Mammary epithelial cell (primary cell): ENCODE results near the gene TAOK1.

Experiments
- EZH2 ChIP-seq: IDR thresholded peaks from 2 replicates; pipeline ENCODE4 v1.6.1; 2012; ENCODE audit warnings: low read length, inconsistent platforms, borderline replicate concordance
- TF ChIP-seq, protein P1 (sequence below), 2 donors: IDR thresholded peaks in 1 of 2; conservative IDR thresholded peaks in 1 of 2; 2 replicates each; pipeline ENCODE4 v1.5.1; 2011 to 2012; ENCODE audit warnings: inconsistent platforms in 2 of 2, low read length in 2 of 2, mild to moderate bottlenecking in 2 of 2, control low read depth in 1 of 2, low read depth in 1 of 2; ENCODE audit not compliant: insufficient read depth in 1 of 2; ENCODE audit errors: extremely low read depth in 1 of 2

DNA sequence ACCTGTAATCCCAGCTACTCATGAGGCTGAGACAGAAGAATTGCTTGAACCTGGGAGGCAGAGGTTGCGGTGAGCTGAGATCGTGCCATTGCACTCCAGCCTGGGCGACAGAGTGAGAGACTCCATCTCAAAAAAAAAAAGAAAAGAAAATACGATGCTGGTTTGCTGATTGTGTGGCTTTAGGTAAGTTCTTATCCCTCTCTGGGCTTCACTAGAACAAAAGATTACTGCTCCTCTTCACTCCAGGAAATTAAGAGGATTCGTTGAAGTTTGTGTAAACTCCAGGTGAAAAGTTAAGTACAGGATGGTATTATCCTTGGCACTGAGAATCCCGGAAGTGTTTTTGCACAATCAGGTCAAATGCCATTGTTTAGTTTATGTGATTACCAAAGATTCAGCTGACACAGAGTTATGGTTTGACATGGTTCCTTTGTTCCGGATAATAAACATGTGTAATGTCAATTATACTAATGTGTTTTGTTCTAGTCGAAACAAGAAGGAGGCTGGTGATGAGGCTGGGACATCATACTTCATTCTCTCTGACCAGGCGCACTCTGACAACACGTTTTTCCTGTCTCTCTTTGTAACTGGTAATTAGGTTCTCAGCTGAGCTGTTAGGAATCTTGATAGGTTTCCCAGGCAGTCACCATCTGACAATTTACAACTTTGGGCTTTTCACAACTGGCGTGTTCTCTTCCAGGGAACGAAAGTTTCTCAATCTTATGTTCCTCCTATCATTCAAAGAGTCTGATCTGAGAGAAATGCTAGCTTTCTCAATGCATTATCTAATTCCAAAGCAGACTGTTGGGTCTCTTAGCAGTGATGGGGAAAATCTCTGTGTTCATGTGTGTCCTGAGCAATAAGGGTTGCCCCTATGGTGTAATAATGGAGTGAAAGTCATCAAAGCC, 10.8 kb upstream of the TAOK1 start:
- TF ChIP-seq, protein P1, sequence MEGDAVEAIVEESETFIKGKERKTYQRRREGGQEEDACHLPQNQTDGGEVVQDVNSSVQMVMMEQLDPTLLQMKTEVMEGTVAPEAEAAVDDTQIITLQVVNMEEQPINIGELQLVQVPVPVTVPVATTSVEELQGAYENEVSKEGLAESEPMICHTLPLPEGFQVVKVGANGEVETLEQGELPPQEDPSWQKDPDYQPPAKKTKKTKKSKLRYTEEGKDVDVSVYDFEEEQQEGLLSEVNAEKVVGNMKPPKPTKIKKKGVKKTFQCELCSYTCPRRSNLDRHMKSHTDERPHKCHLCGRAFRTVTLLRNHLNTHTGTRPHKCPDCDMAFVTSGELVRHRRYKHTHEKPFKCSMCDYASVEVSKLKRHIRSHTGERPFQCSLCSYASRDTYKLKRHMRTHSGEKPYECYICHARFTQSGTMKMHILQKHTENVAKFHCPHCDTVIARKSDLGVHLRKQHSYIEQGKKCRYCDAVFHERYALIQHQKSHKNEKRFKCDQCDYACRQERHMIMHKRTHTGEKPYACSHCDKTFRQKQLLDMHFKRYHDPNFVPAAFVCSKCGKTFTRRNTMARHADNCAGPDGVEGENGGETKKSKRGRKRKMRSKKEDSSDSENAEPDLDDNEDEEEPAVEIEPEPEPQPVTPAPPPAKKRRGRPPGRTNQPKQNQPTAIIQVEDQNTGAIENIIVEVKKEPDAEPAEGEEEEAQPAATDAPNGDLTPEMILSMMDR (conservative IDR thresholded peaks at IDR 0.05 in 1 of 2, IDR thresholded peaks at IDR 0.05 in 1 of 2; ENCODE audit: extremely low read depth in 1 of 2, insufficient read depth in 1 of 2, low read depth in 1 of 2, low read length in 2 of 2), result no peak
- TF ChIP-seq EZH2, result no peak
